Testis (tissue), 3 donors: ENCODE measurements around the gene FAM53B. TPM values are rescaled to one million over a fixed set of nuclear protein-coding genes. Genes with fewer than 3 reads are reported as not detected.

ENCODE experiments used
- DNase-seq: peaks from one replicate; pipeline ENCODE4 v3.0.0-alpha.2; 2019
- H3K27ac ChIP-seq, 2 donors: fragments of 200-600 bp; sonication (generic); one replicate each; pipeline ENCODE4 v1.5.1; 2019
- H3K27me3 ChIP-seq: fragments of 200-600 bp; sonication (generic); one replicate; pipeline ENCODE4 v1.5.1; 2019
- H3K36me3 ChIP-seq: fragments of 200-600 bp; sonication (generic); one replicate; pipeline ENCODE4 v1.5.1; 2017; ENCODE audit warnings: low read depth; ENCODE audit errors: missing control alignments
- H3K4me1 ChIP-seq: fragments of 200-600 bp; sonication (generic); one replicate; pipeline ENCODE4 v1.5.1; 2019
- H3K4me3 ChIP-seq, 2 donors: fragments of 200-600 bp; sonication (generic); one replicate each; pipeline ENCODE4 v1.5.1; 2017 to 2019
- H3K9me3 ChIP-seq: fragments of 200-600 bp; sonication (generic); one replicate; pipeline ENCODE4 v1.5.1; 2017
- POLR2A ChIP-seq: fragments of 450-650 bp; IDR thresholded peaks from one replicate; pipeline ENCODE4 v1.6.1; 2017; ENCODE audit warnings: antibody characterized with exemption, mild to moderate bottlenecking, moderate library complexity
- WGBS, 2 donors: methylation state at CpG; one replicate each; pipeline ENCODE4 v1.1.5; 2018; 5-methylcytosine and 5-hydroxymethylcytosine counted together
- intact Hi-C: fragments of 100-400 bp; cut with DNase I; formaldehyde crosslinking; loops from one replicate; pipeline ENCODE4 v1.15.1; 2023; ENCODE audit warnings: low total_unique reads
- polyA plus RNA-seq: library from polyadenylated mRNA; stranded (reverse); fragments of 350-450 nt; fragmentation: Illumina TruSeq; extraction: RNeasy Lipid Tissue Mini Kit (QIAGEN cat#74804); gene quantifications from one replicate; pipeline ENCODE4 v1.2.3, GENCODE V29; 2014; ENCODE audit warnings: low read depth, low replicate concordance; ENCODE audit not compliant: insufficient read depth
- total RNA-seq, 2 donors: library from RNA; depleted of rRNA; stranded (reverse); fragments of >200 nt; gene quantifications; one replicate each; pipeline ENCODE4 v1.2.3, GENCODE V29; 2016
- TF ChIP-seq, protein P1 (sequence below), 3 experiments: fragments of 450-650 bp in 2 of 3; fragments of 200-600 bp in 1 of 3; sonication (generic) in 1 of 3; IDR thresholded peaks; one replicate each; pipeline ENCODE4 v1.5.1; 2016 to 2019; ENCODE audit warnings: antibody characterized with exemption in 3 of 3, mild to moderate bottlenecking in 2 of 3, moderate library complexity in 1 of 3

FAM53B gene
- total and polyA plus RNA-seq, 3 donors from 2014 or later: 36.9 to 125 (median 109) TPM

DNA sequence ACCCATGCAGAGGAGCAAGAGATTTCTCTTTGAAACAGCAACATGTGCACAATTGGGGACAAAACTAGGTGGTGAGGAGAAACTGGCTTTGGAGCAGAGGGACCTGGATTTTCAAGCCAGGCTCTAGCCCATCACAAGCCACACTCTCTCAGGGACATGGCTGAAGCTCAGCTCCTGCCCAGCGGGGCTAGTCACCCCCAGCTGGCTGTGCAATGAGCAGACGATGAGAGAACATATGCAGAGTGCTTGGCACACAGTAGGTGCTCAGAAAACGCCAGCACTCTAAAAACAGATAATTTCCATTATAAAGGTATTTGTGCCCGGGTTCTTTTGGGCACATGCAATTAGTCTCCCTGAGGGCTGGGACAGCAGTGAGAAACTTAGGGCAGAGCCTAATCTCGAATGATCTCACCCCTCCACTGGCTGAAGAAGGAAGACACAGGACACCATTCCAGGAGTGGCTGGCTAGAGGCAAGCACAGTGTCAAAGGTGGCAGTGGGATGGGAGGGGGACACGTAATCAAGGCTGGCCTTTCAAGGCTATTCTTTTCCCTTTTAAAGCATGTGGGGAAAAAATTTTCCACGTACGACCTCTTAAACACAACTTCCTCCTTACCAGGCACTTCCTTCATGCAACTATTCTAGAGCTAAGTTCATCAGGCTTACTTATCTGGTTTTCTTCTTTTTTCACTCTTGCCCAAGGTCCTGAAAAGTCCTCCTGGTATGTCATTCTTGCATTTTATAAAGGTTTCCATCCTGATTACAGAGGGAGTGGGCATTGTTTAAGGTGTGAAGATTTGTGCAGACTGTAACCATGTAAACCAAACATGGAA, 15.1 kb downstream of the FAM53B start:
- H3K9me3 ChIP-seq: no peaks in the 10 kb centered on the region
- TF ChIP-seq POLR2A: no peak
- no peak overlapping the region for H3K4me3 ChIP-seq
- no peaks in the 10 kb centered on the region for H3K36me3 ChIP-seq
- no peak for DNase-seq
- H3K27ac ChIP-seq: peak overlapping the region; percentile 32 to 41
- peaks cover 70% of the 10 kb centered on the region for H3K4me1 ChIP-seq
- no peaks in the 10 kb centered on the region for H3K27me3 ChIP-seq
- WGBS, 2 donors: 63 to 72% methylated on average over 8 of the region's 8 CpGs
- intact Hi-C loops: no loop called here

- DNase-seq: peak; percentile 22
Measured at GRCh38 chr10:124728071-124728829, 15.9 kb downstream of the FAM53B start.

GRCh38 chr10:124727361-124727960, 16.7 kb downstream of the FAM53B start:
- Histone ChIP-seq H3K27me3 (no peaks in the 10 kb centered on the region), H3K27ac (peak overlapping the region; percentile 28 to 41), H3K9me3 (no peaks in the 10 kb centered on the region), H3K36me3 (no peaks in the 10 kb centered on the region), H3K4me1 (peaks cover 70% of the 10 kb centered on the region), H3K4me3 (no peak overlapping the region)
- intact Hi-C loops: no loop called here
- peak; percentile 12 for DNase-seq
- WGBS, 2 donors: 58 to 65% methylated on average over 6 of the region's 6 CpGs
- TF ChIP-seq, protein P1, sequence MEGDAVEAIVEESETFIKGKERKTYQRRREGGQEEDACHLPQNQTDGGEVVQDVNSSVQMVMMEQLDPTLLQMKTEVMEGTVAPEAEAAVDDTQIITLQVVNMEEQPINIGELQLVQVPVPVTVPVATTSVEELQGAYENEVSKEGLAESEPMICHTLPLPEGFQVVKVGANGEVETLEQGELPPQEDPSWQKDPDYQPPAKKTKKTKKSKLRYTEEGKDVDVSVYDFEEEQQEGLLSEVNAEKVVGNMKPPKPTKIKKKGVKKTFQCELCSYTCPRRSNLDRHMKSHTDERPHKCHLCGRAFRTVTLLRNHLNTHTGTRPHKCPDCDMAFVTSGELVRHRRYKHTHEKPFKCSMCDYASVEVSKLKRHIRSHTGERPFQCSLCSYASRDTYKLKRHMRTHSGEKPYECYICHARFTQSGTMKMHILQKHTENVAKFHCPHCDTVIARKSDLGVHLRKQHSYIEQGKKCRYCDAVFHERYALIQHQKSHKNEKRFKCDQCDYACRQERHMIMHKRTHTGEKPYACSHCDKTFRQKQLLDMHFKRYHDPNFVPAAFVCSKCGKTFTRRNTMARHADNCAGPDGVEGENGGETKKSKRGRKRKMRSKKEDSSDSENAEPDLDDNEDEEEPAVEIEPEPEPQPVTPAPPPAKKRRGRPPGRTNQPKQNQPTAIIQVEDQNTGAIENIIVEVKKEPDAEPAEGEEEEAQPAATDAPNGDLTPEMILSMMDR (IDR thresholded peaks at IDR 0.05): no peak
- no peak for TF ChIP-seq POLR2A

More at GRCh38 chr10:124728071-124728829, 15.9 kb downstream of the FAM53B start:
- no peaks in the 10 kb centered on the region for H3K27me3 ChIP-seq
- TF ChIP-seq, protein P1 (IDR thresholded peaks at IDR 0.05): no peak
- H3K36me3 ChIP-seq: no peaks in the 10 kb centered on the region
- WGBS, 2 donors: 50 to 62% methylated on average over 14 of the region's 14 CpGs
- no peaks in the 10 kb centered on the region for H3K9me3 ChIP-seq
- peak overlapping the region; percentile 28 to 41 for H3K27ac ChIP-seq
- H3K4me3 ChIP-seq: no peak overlapping the region
- intact Hi-C loops: no loop called here
- H3K4me1 ChIP-seq: peaks cover 70% of the 10 kb centered on the region

DNA sequence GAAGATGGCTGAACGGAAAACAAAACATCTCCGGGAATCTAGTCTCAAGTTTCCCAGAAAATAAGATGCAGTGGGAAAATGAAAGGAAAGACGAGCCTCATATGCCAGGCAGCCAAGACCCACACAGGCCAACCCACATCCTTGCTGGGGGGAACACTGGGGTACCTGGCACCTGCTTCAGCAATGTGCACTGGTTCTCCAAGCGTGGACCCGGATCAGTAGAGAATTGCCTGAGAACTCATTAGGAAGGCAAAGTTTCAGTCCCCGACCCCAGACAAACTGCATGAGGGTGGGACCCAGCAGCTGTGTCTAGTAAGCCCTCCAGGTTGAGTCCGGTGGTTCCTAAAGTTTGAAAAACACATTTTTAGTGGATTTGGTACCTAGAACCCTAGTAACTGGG, 18.4 kb downstream of the FAM53B start:
- peak overlapping the region in 1 of 2 donors; percentile 78 for H3K27ac ChIP-seq
- TF ChIP-seq POLR2A: no peak
- TF ChIP-seq, protein P1 (IDR thresholded peaks at IDR 0.05): no peak
- H3K4me3 ChIP-seq: no peak overlapping the region
- peaks cover 76% of the 10 kb centered on the region for H3K4me1 ChIP-seq
- intact Hi-C loops: no loop called here
- peak; percentile 9 for DNase-seq
- WGBS, 2 donors: 88 to 94% methylated on average over 7 of the region's 7 CpGs
- no peaks in the 10 kb centered on the region for H3K27me3 ChIP-seq
- no peaks in the 10 kb centered on the region for H3K36me3 ChIP-seq
- H3K9me3 ChIP-seq: no peaks in the 10 kb centered on the region

GRCh38 chr10:124725171-124725631, 19.0 kb downstream of the FAM53B start:
- H3K27me3 ChIP-seq: no peaks in the 10 kb centered on the region
- 87 to 94% methylated on average over 9 of the region's 9 CpGs for WGBS, 2 donors
- no peaks in the 10 kb centered on the region for H3K9me3 ChIP-seq
- no peak for TF ChIP-seq POLR2A
- TF ChIP-seq, protein P1 (IDR thresholded peaks at IDR 0.05): no peak
- no peaks in the 10 kb centered on the region for H3K36me3 ChIP-seq
- peaks cover 82% of the 10 kb centered on the region for H3K4me1 ChIP-seq
- intact Hi-C loops: no loop called here
- DNase-seq: peak; percentile 8
- peak overlapping the region; percentile 78 to 84 for H3K27ac ChIP-seq
- H3K4me3 ChIP-seq: no peak overlapping the region
